PC-9 (cell line): Measurements from ENCODE around the gene ANKFY1.

Experiments
- CTCF ChIP-seq: fragments of 200-600 bp; sonication (generic); conservative IDR thresholded peaks from 2 replicates; pipeline ENCODE4 v1.6.1; 2017; ENCODE audit warnings: mixed run types, antibody characterized with exemption, mild to moderate bottlenecking, moderate library complexity
- EZH2 ChIP-seq: fragments of 200-600 bp; sonication (generic); IDR thresholded peaks from 2 replicates; pipeline ENCODE4 v1.8.0; 2017; ENCODE audit warnings: antibody characterized with exemption, low read depth

- no peak for TF ChIP-seq EZH2
- no peak for TF ChIP-seq CTCF
These were observed 64.8 kb downstream of the ANKFY1 start for GRCh38 chr17:4198995-4199394.
